Activated naive CD4-positive, alpha-beta T cell treated with anti-CD3 and anti-CD28 coated beads for 36 hours (primary cell): ENCODE results near the gene ZNF320. TPM values are rescaled to one million over a fixed set of nuclear protein-coding genes. Genes with fewer than 3 reads are reported as not detected.
"Not testable (repeated sequence)": the region's sequence is repeated elsewhere in the genome, so short reads cannot be mapped to it uniquely, and the experiment has no call there.

Experiments used
- CTCF ChIA-PET: fragments of 350-600 bp; sonication (Branson Sonifier 250); formaldehyde crosslinking; loops from one replicate; lab custom pipeline; 2021; ENCODE audit warnings: antibody characterized with exemption; lab: Charles Lee
- DNase-seq: peaks from one replicate; pipeline ENCODE4 v3.0.0-alpha.2; 2020
- H3K27ac Mint-ChIP-seq: one replicate; pipeline ENCODE4 v1.8.0; 2021; ENCODE audit warnings: mild to moderate bottlenecking, mixed read lengths
- H3K27me3 Mint-ChIP-seq: one replicate; pipeline ENCODE4 v1.8.0; 2021; ENCODE audit warnings: low read depth, mixed read lengths
- H3K36me3 Mint-ChIP-seq: one replicate; pipeline ENCODE4 v1.8.0; 2021; ENCODE audit warnings: low read depth, mixed read lengths
- H3K4me1 Mint-ChIP-seq: one replicate; pipeline ENCODE4 v1.8.0; 2021; ENCODE audit warnings: low read depth, mixed read lengths
- H3K4me3 Mint-ChIP-seq: one replicate; pipeline ENCODE4 v1.8.0; 2021; ENCODE audit warnings: mild to moderate bottlenecking, moderate library complexity, mixed read lengths
- H3K9me3 Mint-ChIP-seq: one replicate; pipeline ENCODE4 v1.8.0; 2021; ENCODE audit warnings: mixed read lengths
- intact Hi-C: fragments of 100-400 bp; cut with micrococcal nuclease; formaldehyde crosslinking; loops from one replicate; pipeline ENCODE4 v1.15.1; 2023
- total RNA-seq, 2 experiments: library from RNA; stranded (reverse); gene quantifications; one replicate each; pipeline ENCODE4 v1.2.3, GENCODE V29; 2021

The ZNF320 gene
- total RNA-seq, 2 experiments from 2014 or later, result 4.2 to 4.6 TPM

GRCh38 chr19:52940905-52941304, 43.5 kb upstream of the ZNF320 start:
- H3K27me3 Mint-ChIP-seq, intact Hi-C loops, CTCF ChIA-PET, DNase-seq, H3K27ac Mint-ChIP-seq: not testable (repeated sequence)
- Mint-ChIP-seq H3K36me3 (peaks cover 47% of the 10 kb centered on the region), H3K4me1 (peaks cover 18% of the 10 kb centered on the region), H3K4me3 (peak overlapping the region; percentile 87), H3K9me3 (peaks cover 40% of the 10 kb centered on the region)

- H3K4me3 Mint-ChIP-seq, result no peak overlapping the region
- H3K27ac Mint-ChIP-seq, result no peak overlapping the region
- DNase-seq, result no peak
- peaks cover 36% of the 10 kb centered on the region for H3K9me3 Mint-ChIP-seq
- no peaks in the 10 kb centered on the region for H3K27me3 Mint-ChIP-seq
- CTCF ChIA-PET, result interaction anchor here (0.7 kb wide), 1 partner anchor 583 kb away, joined by 3 read pairs; no protein-coding TSS in a partner anchor
- H3K4me1 Mint-ChIP-seq, result peaks cover 18% of the 10 kb centered on the region
- intact Hi-C loops, result no loop called here
- H3K36me3 Mint-ChIP-seq, result peaks cover 51% of the 10 kb centered on the region
Observed at GRCh38 chr19:52938761-52939160, 41.3 kb upstream of the ZNF320 start.

GRCh38 chr19:52936954-52937325, 39.5 kb upstream of the ZNF320 start:
- H3K4me3 Mint-ChIP-seq, result no peak overlapping the region
- no peak overlapping the region for H3K27ac Mint-ChIP-seq
- H3K4me1 Mint-ChIP-seq, result peaks cover 18% of the 10 kb centered on the region
- intact Hi-C loops, result no loop called here
- peaks cover 61% of the 10 kb centered on the region for H3K36me3 Mint-ChIP-seq
- H3K9me3 Mint-ChIP-seq, result peaks cover 51% of the 10 kb centered on the region
- CTCF ChIA-PET, result no interaction called here
- H3K27me3 Mint-ChIP-seq, result no peaks in the 10 kb centered on the region
- DNase-seq, result no peak

GRCh38 chr19:52936151-52936953, 38.9 kb upstream of the ZNF320 start:
- intact Hi-C loops, result no loop called here
- Mint-ChIP-seq H3K9me3 (peaks cover 52% of the 10 kb centered on the region), H3K27ac (no peak overlapping the region), H3K4me1 (peaks cover 12% of the 10 kb centered on the region), H3K4me3 (no peak overlapping the region), H3K36me3 (peaks cover 59% of the 10 kb centered on the region), H3K27me3 (no peaks in the 10 kb centered on the region)
- DNase-seq, result no peak
- CTCF ChIA-PET, result no interaction called here

GRCh38 chr19:52935434-52935833, 38.0 kb upstream of the ZNF320 start:
- CTCF ChIA-PET, result no interaction called here
- intact Hi-C loops, result no loop called here
- no peaks in the 10 kb centered on the region for H3K27me3 Mint-ChIP-seq
- DNase-seq, result no peak
- no peak overlapping the region for H3K27ac Mint-ChIP-seq
- H3K4me3 Mint-ChIP-seq, result no peak overlapping the region
- peaks cover 10% of the 10 kb centered on the region for H3K4me1 Mint-ChIP-seq
- peaks cover 48% of the 10 kb centered on the region for H3K9me3 Mint-ChIP-seq
- peaks cover 58% of the 10 kb centered on the region for H3K36me3 Mint-ChIP-seq

- CTCF ChIA-PET, result not testable (repeated sequence)
Observed at GRCh38 chr19:52924641-52925040, 27.2 kb upstream of the ZNF320 start.

GRCh38 chr19:52923778-52924593, 26.6 kb upstream of the ZNF320 start:
- intact Hi-C loops, result loop anchor here (2.0 kb wide), 2 partner anchors 19 to 27 kb away; partner anchors contain the start of gene ZNF320
- Mint-ChIP-seq H3K36me3 (peaks cover 28% of the 10 kb centered on the region), H3K27me3 (peaks cover 4% of the 10 kb centered on the region), H3K9me3 (peaks cover 4% of the 10 kb centered on the region), H3K4me1 (peaks cover 18% of the 10 kb centered on the region), H3K27ac (no peak overlapping the region), H3K4me3 (peak overlapping the region; percentile 91)
- CTCF ChIA-PET, result no interaction called here
- DNase-seq, result no peak

More at GRCh38 chr19:52924641-52925040, 27.2 kb upstream of the ZNF320 start:
- H3K9me3 Mint-ChIP-seq, H3K27me3 Mint-ChIP-seq, DNase-seq, intact Hi-C loops, H3K27ac Mint-ChIP-seq, H3K4me3 Mint-ChIP-seq: not testable (repeated sequence)
- H3K36me3 Mint-ChIP-seq, result peaks cover 34% of the 10 kb centered on the region
- H3K4me1 Mint-ChIP-seq, result peaks cover 18% of the 10 kb centered on the region

- peaks cover 4% of the 10 kb centered on the region for H3K27me3 Mint-ChIP-seq
- intact Hi-C loops, result loop anchor here (2.0 kb wide), 2 partner anchors 20 to 26 kb away; partner anchors contain the start of gene ZNF320
Observed at GRCh38 chr19:52922841-52923777, 25.7 kb upstream of the ZNF320 start, which contains the start of gene ZNF888. ZNF888 (minus strand) TSS chr19:52923428; CDS start chr19:52917873, 5,555 bp downstream.

GRCh38 chr19:52917531-52917930, 20.1 kb upstream of the ZNF320 start:
- no peak overlapping the region for H3K4me3 Mint-ChIP-seq
- H3K36me3 Mint-ChIP-seq, result peaks cover 54% of the 10 kb centered on the region
- DNase-seq, result no peak
- H3K4me1 Mint-ChIP-seq, result peaks cover 7% of the 10 kb centered on the region
- CTCF ChIA-PET, result no interaction called here
- intact Hi-C loops, result no loop called here
- H3K27ac Mint-ChIP-seq, result no peak overlapping the region
- H3K9me3 Mint-ChIP-seq, result peaks cover 12% of the 10 kb centered on the region
- H3K27me3 Mint-ChIP-seq, result peaks cover 4% of the 10 kb centered on the region

More at GRCh38 chr19:52922841-52923777, 25.7 kb upstream of the ZNF320 start, which contains the start of gene ZNF888:
- H3K9me3 Mint-ChIP-seq, result peaks cover 1% of the 10 kb centered on the region
- peak within 1 kb of the TSS; percentile 91 for H3K4me3 Mint-ChIP-seq
- H3K4me1 Mint-ChIP-seq, result peaks cover 18% of the 10 kb centered on the region
- DNase-seq, result peak; percentile 92
- H3K27ac Mint-ChIP-seq, result peak within 1 kb of the TSS; percentile 85
- H3K36me3 Mint-ChIP-seq, result peaks cover 20% of the 10 kb centered on the region
- CTCF ChIA-PET, result no interaction called here

GRCh38 chr19:52910648-52911047, 13.2 kb upstream of the ZNF320 start:
- Mint-ChIP-seq H3K9me3 (peaks cover 51% of the 10 kb centered on the region), H3K27ac (no peak overlapping the region), H3K36me3 (peaks cover 68% of the 10 kb centered on the region), H3K4me3 (no peak overlapping the region), H3K27me3 (no peaks in the 10 kb centered on the region), H3K4me1 (no peaks in the 10 kb centered on the region)
- intact Hi-C loops, result no loop called here
- DNase-seq, result no peak
- CTCF ChIA-PET, result no interaction called here

GRCh38 chr19:52904052-52904780, 6.8 kb upstream of the ZNF320 start:
- DNase-seq, H3K27me3 Mint-ChIP-seq, intact Hi-C loops, H3K27ac Mint-ChIP-seq, CTCF ChIA-PET, H3K4me1 Mint-ChIP-seq, H3K4me3 Mint-ChIP-seq: not testable (repeated sequence)
- Mint-ChIP-seq H3K36me3 (peaks cover 39% of the 10 kb centered on the region), H3K9me3 (peaks cover 33% of the 10 kb centered on the region)
